Mammary epithelial cell (primary cell): Measurements from ENCODE around the gene ANK3.

ENCODE experiments used
- CTCF ChIP-seq, 2 donors: IDR thresholded peaks in 1 of 2; conservative IDR thresholded peaks in 1 of 2; 2 replicates each; pipeline ENCODE4 v1.5.1; 2011 to 2012; ENCODE audit warnings: inconsistent platforms in 2 of 2, low read length in 2 of 2, mild to moderate bottlenecking in 2 of 2, control low read depth in 1 of 2, low read depth in 1 of 2; ENCODE audit not compliant: insufficient read depth in 1 of 2; ENCODE audit errors: extremely low read depth in 1 of 2
- EZH2 ChIP-seq: IDR thresholded peaks from 2 replicates; pipeline ENCODE4 v1.6.1; 2012; ENCODE audit warnings: low read length, inconsistent platforms, borderline replicate concordance

DNA sequence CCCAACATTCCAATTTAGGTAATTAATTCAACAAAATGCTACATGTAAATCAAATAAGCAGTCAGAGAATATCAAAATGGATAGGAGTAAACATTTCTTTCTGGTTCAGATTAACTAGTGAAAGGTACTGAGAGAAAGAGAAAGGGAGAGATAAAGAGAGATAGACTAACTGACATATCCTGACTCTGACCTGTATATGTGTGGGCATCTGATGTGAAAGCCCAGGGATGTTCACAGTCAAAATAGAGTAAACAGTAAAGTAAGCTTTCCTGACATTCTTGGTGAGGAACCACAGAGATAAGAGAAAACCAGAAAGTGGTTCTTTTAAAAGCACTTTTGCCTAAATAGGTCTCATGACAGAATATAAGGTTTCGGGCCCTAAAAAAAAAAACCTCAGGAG, 37.5 kb upstream of the ANK3 start:
- TF ChIP-seq CTCF (conservative IDR thresholded peaks at IDR 0.05 in 1 of 2, IDR thresholded peaks at IDR 0.05 in 1 of 2; ENCODE audit: extremely low read depth in 1 of 2, insufficient read depth in 1 of 2, low read depth in 1 of 2, low read length in 2 of 2) (no peak), EZH2 (no peak)
